GM23338 (cell line): Measurements from ENCODE around the gene CRIP3. TPM values are rescaled to one million over a fixed set of nuclear protein-coding genes. Genes with fewer than 3 reads are reported as not detected.

Source experiments
- ATAC-seq: fragments of 200-7000 bp; cut with Tn5 transposase; 3 replicates; pipeline ENCODE4 v1.9.1; 2020
- DNase-seq: peaks from one replicate; pipeline ENCODE4 v3.0.0-alpha.2; 2015; ENCODE audit warnings: low spot score
- H2AFZ ChIP-seq: fragments of 200-600 bp; sonication (generic); 2 replicates; pipeline ENCODE4 v1.8.0; 2016; ENCODE audit warnings: antibody characterized with exemption, mild to moderate bottlenecking, moderate library complexity
- H3F3A ChIP-seq: fragments of 200-600 bp; sonication (generic); replicated peaks from 2 replicates; pipeline ENCODE4 v1.8.0; 2017; ENCODE audit warnings: antibody characterized with exemption, mixed run types, low read depth
- H3K27ac ChIP-seq: fragments of 200-600 bp; sonication (generic); 2 replicates; pipeline ENCODE4 v1.6.1; 2016; ENCODE audit warnings: low read depth
- H3K27me3 ChIP-seq: fragments of 200-600 bp; sonication (generic); 2 replicates; pipeline ENCODE4 v1.8.0; 2016; ENCODE audit warnings: mild to moderate bottlenecking, mixed run types, moderate library complexity; ENCODE audit not compliant: insufficient read depth
- H3K36me3 ChIP-seq: fragments of 200-600 bp; sonication (generic); 2 replicates; pipeline ENCODE4 v1.8.0; 2016; ENCODE audit warnings: mild to moderate bottlenecking; ENCODE audit not compliant: insufficient read depth
- H3K4me1 ChIP-seq: fragments of 200-600 bp; sonication (generic); 2 replicates; pipeline ENCODE4 v1.8.0; 2016; ENCODE audit warnings: mild to moderate bottlenecking, moderate library complexity; ENCODE audit not compliant: insufficient read depth
- H3K4me2 ChIP-seq: fragments of 200-600 bp; sonication (generic); 2 replicates; pipeline ENCODE4 v1.7.1; 2017; ENCODE audit warnings: mixed run types
- H3K4me3 ChIP-seq: fragments of 200-600 bp; sonication (generic); 2 replicates; pipeline ENCODE4 v1.6.1; 2016; ENCODE audit warnings: mixed run types
- H3K79me2 ChIP-seq: fragments of 200-600 bp; sonication (generic); replicated peaks from 2 replicates; pipeline ENCODE4 v1.8.0; 2017; ENCODE audit warnings: mild to moderate bottlenecking; ENCODE audit not compliant: insufficient read depth
- H3K9me2 ChIP-seq: fragments of 200-600 bp; sonication (generic); 2 replicates; pipeline ENCODE4 v1.8.0; 2017; ENCODE audit not compliant: insufficient read depth
- H4K20me1 ChIP-seq: fragments of 200-600 bp; sonication (generic); replicated peaks from 2 replicates; pipeline ENCODE4 v1.8.0; 2017; ENCODE audit warnings: mild to moderate bottlenecking; ENCODE audit not compliant: insufficient read depth
- H3K27ac Mint-ChIP-seq: 2 replicates; pipeline ENCODE4 v1.8.0; 2020; ENCODE audit warnings: inconsistent platforms, mild to moderate bottlenecking, moderate library complexity, mixed read lengths
- H3K27me3 Mint-ChIP-seq: 3 replicates; pipeline ENCODE4 v1.8.0; 2022; ENCODE audit warnings: low read depth, mild to moderate bottlenecking, moderate library complexity, mixed read lengths, inconsistent platforms; ENCODE audit not compliant: insufficient read depth, poor library complexity
- H3K36me3 Mint-ChIP-seq: 3 replicates; pipeline ENCODE4 v1.8.0; 2021; ENCODE audit warnings: low read depth, mild to moderate bottlenecking, inconsistent platforms, moderate library complexity, mixed read lengths
- H3K4me1 Mint-ChIP-seq: 3 replicates; pipeline ENCODE4 v1.8.0; 2020; ENCODE audit warnings: mild to moderate bottlenecking, inconsistent platforms, mixed read lengths
- H3K4me3 Mint-ChIP-seq: 3 replicates; pipeline ENCODE4 v1.8.0; 2021; ENCODE audit warnings: moderate library complexity, mild to moderate bottlenecking, inconsistent platforms, mixed read lengths
- H3K9me3 Mint-ChIP-seq: 3 replicates; pipeline ENCODE4 v1.8.0; 2020; ENCODE audit warnings: moderate library complexity, mild to moderate bottlenecking, inconsistent platforms, mixed read lengths
- ETS1 ChIP-seq: IDR thresholded peaks from 2 replicates; pipeline ENCODE4 v1.6.1; 2016; ENCODE audit warnings: antibody characterized with exemption
- EZH2 ChIP-seq: fragments of 200-600 bp; sonication (generic); IDR thresholded peaks from one replicate; pipeline ENCODE4 v1.8.0; 2017; ENCODE audit warnings: antibody characterized with exemption, mild to moderate bottlenecking, low read depth; ENCODE audit not compliant: unreplicated experiment
- EZH2phosphoT487 ChIP-seq: fragments of 200-600 bp; sonication (generic); IDR thresholded peaks from one replicate; pipeline ENCODE4 v1.8.1; 2018; ENCODE audit warnings: antibody characterized with exemption; ENCODE audit not compliant: unreplicated experiment
- JUNB ChIP-seq: IDR thresholded peaks from one replicate; pipeline ENCODE4 v1.6.1; 2016; ENCODE audit warnings: antibody characterized with exemption; ENCODE audit not compliant: unreplicated experiment
- POLR2AphosphoS5 ChIP-seq: IDR thresholded peaks from 2 replicates; pipeline ENCODE4 v1.6.1; 2016; ENCODE audit warnings: antibody characterized with exemption, low read depth
- REST ChIP-seq: IDR thresholded peaks from one replicate; pipeline ENCODE4 v1.6.1; 2018; ENCODE audit warnings: antibody characterized with exemption; ENCODE audit not compliant: unreplicated experiment
- ZNF331 ChIP-seq: fragments of 250-450 bp; sonication (Bioruptor Pico); IDR thresholded peaks from 2 replicates; pipeline ENCODE4 v1.5.0; 2020; ENCODE audit warnings: low read depth, mild to moderate bottlenecking, moderate library complexity
- polyA plus RNA-seq: library from polyadenylated mRNA; unstranded; fragments of >200 nt; fragmentation: Nextera tagmentation; extraction: Ambion mirVana; gene quantifications from 2 replicates; pipeline ENCODE4 v1.2.1, GENCODE V29; 2016
- total RNA-seq: library from RNA; depleted of rRNA; stranded (reverse); fragments of >200 nt; shearing (Covaris generic); gene quantifications from 2 replicates; pipeline ENCODE4 v1.2.3, GENCODE V29; 2014

The CRIP3 gene
- total and polyA plus RNA-seq, 2 experiments from 2014 or later = 22.0 to 36.0 TPM

- H3K27me3 ChIP-seq = no peaks in the 10 kb centered on the region
- H4K20me1 ChIP-seq = no peaks in the 10 kb centered on the region
- TF ChIP-seq JUNB (no peak), POLR2AphosphoS5 (no peak), EZH2 (no peak), ZNF331 (CRISPR knock-in tag) (no peak), REST (no peak)
- peaks cover 16% of the 10 kb centered on the region for H3K27me3 Mint-ChIP-seq
- no peak overlapping the region for H3K4me3 Mint-ChIP-seq
- peak overlapping the region; percentile 85 for H2AFZ ChIP-seq
- no peaks in the 10 kb centered on the region; the same call in 2 of the 3 replicates for H3K9me3 Mint-ChIP-seq
- no peak overlapping the region for H3K27ac ChIP-seq
- H3K36me3 Mint-ChIP-seq = no peaks in the 10 kb centered on the region
- no peaks in the 10 kb centered on the region for H3K4me1 ChIP-seq
- peaks cover 10% of the 10 kb centered on the region; the same call in 2 of the 3 replicates for H3K4me1 Mint-ChIP-seq
- H3K27ac Mint-ChIP-seq = no peak overlapping the region
- ATAC-seq = no peak
- no peaks in the 10 kb centered on the region for H3F3A ChIP-seq
- H3K9me2 ChIP-seq = no peaks in the 10 kb centered on the region
- no peak overlapping the region for H3K4me2 ChIP-seq
- no peak for DNase-seq
- no peaks in the 10 kb centered on the region for H3K36me3 ChIP-seq
- H3K4me3 ChIP-seq = no peak overlapping the region
- no peaks in the 10 kb centered on the region for H3K79me2 ChIP-seq
Observed at GRCh38 chr6:43258180-43258579, 50.4 kb downstream of the CRIP3 start.

- ATAC-seq = no peak; the same call in 1 of the 3 replicates
- H4K20me1 ChIP-seq = no peaks in the 10 kb centered on the region
- DNase-seq = no peak
- Mint-ChIP-seq H3K4me1 (peaks cover 10% of the 10 kb centered on the region; the same call in 2 of the 3 replicates), H3K4me3 (no peak overlapping the region), H3K27ac (no peak overlapping the region), H3K27me3 (peaks cover 18% of the 10 kb centered on the region), H3K36me3 (no peaks in the 10 kb centered on the region), H3K9me3 (no peaks in the 10 kb centered on the region; the same call in 2 of the 3 replicates)
- H3K27me3 ChIP-seq = no peaks in the 10 kb centered on the region
- no peaks in the 10 kb centered on the region for H3K36me3 ChIP-seq
- no peak overlapping the region for H3K4me3 ChIP-seq
- H3K9me2 ChIP-seq = no peaks in the 10 kb centered on the region
- no peaks in the 10 kb centered on the region for H3K4me1 ChIP-seq
- H3K79me2 ChIP-seq = no peaks in the 10 kb centered on the region
- peak overlapping the region; percentile 85 for H2AFZ ChIP-seq
- no peak overlapping the region for H3K4me2 ChIP-seq
- TF ChIP-seq EZH2 = no peak
- no peak for TF ChIP-seq EZH2phosphoT487
- no peak for TF ChIP-seq ETS1
- H3K27ac ChIP-seq = no peak overlapping the region
- H3F3A ChIP-seq = no peaks in the 10 kb centered on the region
Observed at GRCh38 chr6:43257367-43258145, 51.1 kb downstream of the CRIP3 start.
